ENCODE measurements around the gene ZNF644.

ZNF644 gene

DNA sequence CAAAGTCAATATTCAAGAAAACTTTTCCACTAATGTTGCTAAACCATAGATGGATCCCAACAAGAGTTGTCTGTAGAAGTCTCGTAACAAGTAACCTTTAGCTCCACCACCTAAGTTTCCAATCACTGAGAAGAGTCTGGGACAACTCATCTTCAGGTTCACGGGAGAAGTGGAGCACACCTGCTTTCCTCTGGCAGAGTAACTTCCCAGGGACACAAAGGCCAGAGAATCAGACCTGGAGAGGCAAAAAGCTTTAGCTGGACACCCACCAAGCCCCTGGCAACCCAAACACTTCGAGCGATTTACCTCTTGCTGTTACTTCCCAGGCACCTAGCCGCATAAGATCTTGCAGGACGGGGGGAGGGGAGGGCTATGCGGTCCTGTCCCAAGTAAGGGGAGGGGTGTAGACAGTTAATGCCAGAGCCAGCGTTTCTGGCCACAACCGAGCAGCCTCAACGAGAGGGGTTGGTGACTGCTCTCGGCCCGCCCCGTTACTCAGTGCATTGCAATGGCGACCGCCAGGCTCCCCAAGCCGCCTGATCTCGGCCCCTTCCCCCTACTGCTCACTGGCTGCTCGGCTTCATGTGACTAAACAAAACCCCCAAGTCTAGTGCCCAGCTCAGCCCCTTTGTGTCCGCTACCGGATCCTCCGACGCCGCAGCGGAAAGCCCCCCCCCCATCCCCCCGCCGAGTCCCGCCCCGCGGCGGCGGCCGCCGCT is 709 bp downstream of the ZNF644 start:
- peak; percentile 63 for DNase-seq (ENCODE audit: low read depth, low spot score)

DNA sequence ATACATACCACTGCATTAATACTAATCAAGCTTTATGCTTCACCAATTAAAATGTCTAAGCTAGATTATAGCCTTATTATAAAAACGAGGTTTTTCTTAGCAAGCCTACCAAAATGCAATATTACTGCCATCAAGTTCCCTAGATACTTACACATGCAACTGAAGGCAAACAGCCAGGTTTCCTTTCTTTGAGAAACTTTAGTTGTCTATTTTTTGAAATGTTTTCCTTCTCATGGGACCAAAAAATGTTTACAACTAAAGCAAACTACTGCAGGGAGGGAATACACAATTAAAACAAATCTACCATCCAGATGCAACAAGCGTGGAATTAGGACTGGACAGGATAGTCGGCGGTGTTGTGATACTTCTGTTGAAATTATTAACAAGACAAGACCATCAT is 1.3 kb downstream of the ZNF644 start:
- DNase-seq (ENCODE audit: low read depth, low spot score): no peak

DNA sequence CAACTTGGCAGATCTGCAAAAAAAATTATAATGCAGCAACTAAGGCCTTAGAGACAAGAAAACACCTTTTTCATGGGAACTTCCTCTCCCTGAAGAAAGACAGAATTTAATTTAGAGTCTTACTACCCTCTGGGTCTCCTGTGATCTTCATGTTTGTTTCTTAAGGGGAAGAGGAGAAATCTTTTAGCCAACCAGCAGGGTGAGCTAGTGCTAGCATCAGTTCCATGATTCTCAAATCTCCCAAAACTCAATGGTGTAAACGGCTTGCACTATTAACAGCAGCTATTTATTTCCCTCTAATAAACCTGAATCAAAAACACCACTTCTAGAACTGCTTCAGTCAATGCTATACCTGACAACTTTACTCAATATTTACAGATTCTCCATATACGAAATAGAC is 3.8 kb downstream of the ZNF644 start:
- DNase-seq (ENCODE audit: low read depth, low spot score): no peak

DNA sequence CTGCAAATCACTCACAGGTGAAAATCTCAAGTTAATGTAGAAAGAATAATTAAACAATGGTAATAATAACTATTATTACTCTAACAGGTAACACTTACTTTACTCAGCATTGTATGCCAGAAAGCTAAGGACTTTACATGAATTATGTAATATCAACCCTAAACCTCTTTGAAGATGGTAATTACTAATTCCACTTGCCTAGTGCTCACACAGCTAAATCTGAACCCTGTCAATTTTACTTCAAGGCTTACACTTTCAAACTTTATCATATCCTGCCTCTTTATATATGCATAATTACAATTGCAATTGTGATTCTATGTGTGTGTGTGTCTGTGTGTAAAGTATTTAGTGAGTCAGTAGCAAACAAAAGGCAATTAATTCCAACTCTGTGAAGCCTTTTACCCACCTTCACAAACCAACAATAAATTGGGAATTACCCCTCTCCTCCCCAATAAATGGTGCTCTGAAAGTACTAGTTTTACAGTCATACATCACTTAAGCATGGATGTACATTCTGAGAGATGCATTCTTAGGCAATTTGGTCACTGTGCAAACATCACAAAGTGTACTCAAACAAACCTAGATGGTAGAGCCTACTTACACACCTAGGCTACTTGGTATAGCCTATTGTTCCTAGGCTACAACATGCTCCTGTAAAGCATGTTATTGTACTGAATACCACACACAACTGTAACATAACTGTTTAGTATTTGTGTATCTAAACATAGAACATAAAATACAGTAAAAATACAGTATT is 5.9 kb downstream of the ZNF644 start:
- DNase-seq (ENCODE audit: low read depth, low spot score): no peak

DNA sequence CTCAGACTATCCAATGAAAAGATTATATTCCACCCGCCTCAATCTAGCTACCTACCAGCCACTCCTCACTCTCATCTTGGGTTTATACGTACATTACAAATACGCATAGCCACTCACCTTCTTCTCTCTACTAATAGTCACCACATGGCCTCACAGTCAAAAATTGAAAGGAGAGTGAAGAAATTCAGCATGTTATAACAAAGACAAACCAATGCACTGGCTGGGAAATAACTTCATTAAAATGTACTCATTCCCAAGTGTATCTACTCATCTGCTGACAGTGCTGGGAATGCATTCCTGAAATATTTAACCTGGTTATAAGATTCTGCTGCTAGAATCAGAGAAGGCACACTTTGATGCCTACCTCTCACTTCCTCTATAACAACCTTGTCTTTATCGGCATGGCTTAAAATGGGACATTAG is 6.5 kb downstream of the ZNF644 start:
- DNase-seq (ENCODE audit: low read depth, low spot score): no peak

DNA sequence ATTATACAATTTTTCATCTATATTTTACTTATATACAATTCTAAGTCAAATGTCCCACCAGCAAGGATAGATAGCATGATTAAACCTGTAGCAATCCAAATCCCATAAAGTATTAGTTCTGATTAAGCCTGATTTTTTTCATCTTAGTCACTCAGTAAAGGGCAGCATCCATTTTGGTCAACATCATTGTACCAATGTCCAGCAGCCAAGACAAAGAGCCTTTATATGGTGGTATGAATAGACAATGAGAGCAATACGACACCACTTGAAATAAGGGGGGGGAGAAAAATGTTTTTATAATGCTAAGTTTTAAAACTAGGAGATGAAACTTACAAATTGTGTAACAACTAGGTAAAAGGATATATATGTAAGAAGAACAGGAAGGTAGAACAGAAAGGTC is 7.4 kb downstream of the ZNF644 start:
- no peak for DNase-seq (ENCODE audit: low read depth, low spot score)

DNA sequence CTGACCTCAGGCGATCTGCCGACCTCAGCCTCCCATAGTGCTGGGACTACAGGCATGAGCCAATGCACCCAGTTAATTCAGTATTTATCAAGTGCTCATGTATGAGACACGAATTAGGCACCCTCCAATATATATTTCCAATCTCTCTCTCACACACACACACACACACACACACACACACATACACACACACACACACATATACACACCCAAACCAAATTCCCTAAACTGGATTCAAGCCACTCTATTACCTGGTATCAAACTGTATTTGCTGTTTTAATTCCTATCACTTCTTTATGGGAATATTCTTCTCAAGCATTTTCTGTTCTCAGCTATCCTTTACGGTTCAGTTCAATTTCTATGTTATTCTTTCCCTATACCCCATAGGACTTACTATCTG is 8.5 kb downstream of the ZNF644 start:
- DNase-seq (ENCODE audit: low read depth, low spot score): no peak

DNA sequence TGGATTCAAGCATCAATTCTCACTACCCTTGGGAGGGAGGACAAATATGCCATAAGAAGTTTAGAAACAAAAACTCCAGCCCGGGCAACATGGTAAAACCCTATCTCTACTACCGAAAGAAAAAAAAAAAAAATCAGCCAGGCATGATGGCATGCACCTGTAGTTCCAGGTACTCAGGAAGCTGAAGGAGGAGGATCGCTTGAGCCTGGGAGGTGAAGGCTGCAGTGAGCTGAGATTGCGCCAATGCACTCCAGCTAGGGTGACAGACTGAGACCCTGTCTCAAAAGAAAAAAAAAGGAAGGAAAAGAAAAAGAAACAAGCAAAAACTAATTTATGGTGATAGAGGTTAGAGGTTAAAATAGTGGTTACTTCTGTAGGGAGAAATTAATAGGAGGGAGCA is 9.6 kb downstream of the ZNF644 start:
- DNase-seq (ENCODE audit: low read depth, low spot score): no peak

DNA sequence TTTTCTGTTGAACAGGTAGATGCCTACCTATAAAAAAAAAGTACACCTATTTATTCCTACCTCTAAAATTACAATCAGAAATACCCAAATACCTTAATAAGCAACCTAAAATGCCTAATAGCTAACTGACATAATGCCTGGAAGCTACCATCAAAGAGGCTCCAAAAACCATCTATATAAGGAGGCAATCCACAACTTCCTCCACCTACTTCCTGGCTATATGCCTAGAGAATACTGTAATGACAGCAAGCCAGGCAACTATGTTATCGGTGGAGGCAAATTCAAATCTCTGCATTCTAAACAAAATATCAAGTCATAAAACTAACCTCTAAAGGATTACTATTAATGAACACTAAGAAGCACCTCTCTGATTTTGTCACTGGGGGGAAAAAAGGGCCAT is 10.1 kb downstream of the ZNF644 start:
- DNase-seq (ENCODE audit: low read depth, low spot score): no peak

DNA sequence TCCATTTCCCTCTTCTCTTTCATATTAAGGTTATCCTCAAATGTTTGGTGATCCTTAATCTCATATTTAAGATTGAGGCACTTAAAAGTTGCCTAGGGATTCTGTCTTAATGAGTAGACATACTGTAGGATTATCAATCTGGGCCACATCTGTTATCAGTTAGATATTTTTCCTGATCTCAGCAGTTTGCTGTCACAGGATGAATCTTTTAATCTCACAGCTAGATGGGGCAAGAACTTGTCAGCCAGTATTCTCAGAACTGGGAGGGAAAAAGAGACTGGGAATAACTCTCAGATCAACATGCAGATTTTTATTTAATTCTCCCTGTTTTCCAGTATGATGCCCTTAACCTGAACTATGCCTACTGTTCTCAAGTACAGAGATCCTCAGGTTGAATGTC is 14.0 kb downstream of the ZNF644 start:
- DNase-seq (ENCODE audit: low read depth, low spot score): no peak

DNA sequence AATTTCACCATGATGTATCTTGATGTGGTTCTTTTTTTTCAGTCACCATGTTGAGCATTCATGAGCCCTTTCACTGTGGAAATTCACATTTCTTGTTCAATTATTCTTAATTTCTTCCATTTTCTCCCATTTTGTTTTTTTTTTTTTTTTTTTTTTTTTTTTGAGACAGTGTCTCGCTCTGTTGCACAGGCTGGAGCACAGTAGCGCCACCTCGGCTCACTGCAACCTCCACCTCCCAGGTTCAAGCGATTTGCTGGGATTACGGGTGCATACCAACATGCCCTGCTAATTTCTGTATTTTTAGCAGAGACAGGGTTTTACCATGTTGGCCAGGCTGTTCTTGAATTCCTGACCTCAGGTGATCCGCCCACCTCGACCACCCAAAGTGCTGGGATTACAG is 14.7 kb downstream of the ZNF644 start:
- DNase-seq (ENCODE audit: low read depth, low spot score): no peak

DNA sequence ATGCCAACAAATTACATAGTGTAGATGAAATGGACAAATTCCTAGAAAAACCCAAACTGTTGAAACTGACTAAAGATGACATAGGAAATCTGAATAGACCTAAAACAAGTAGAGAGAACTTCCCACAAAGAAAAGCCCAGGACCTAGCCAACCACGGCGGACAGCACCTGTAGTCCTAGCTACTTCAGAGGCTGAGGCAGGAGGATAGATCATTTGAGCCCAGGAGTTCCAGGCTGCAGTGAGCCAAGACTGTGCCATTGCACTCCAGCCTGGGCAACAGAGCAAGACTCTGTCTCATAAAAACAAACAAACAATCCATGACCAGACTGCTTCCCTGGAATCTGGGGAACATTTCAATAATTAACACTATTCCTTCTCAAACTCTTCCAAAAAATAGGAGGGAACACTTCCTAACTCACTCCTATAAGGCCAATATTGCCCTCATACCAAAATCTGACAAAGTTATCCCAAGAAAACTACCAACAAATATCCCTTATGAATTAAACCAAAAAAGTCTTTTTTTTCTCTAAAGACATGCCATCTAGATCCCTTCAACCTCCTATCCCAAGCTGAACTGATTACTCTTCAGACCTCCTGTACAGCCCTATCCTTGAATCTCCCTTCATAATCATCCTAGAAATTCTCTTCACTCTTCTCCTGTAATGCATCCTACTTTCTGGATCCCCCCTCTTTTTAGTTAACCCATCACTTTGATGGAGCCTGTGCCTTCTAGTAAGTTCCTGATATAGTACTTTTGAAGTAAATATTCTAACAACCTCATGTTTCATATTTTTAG is 15.5 kb downstream of the ZNF644 start:
- DNase-seq (ENCODE audit: low read depth, low spot score): no peak

DNA sequence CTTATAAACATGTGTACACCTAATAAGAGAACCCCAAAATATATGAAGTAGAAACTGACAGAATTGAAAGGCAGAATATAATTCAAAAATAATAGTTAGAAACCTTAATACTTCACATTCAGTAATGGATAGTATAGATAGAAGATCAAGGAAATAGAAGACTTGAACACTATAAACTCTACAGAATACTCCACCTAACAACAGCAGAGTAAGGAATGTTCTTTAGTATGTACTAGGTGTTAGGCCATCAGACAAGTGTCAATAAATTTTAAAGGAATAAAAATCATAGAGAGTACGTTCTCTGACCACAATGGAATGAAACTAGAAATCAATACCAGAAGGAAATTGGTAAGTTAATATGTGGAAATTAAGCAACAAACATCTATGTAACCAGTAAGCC is 16.6 kb downstream of the ZNF644 start:
- DNase-seq (ENCODE audit: low read depth, low spot score): no peak

DNA sequence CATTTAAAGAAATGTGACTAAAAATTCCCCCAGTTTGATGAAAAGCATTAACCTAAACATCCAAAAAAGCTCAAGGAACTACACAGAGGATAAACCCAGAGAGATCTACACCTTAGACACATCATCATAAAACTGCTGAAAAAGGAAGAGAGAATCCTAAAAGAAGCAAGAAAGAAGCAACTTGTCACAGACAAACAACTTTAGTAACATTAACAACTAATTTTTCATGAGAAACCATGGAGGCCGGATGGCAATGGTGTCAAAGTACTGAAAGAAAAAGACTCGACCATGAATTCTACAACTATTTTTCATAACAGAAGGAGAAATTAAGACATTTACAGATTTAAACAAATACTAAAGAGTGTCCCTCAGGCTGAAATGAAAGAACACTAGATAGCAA is 17.7 kb downstream of the ZNF644 start:
- no peak for DNase-seq (ENCODE audit: low read depth, low spot score)

DNA sequence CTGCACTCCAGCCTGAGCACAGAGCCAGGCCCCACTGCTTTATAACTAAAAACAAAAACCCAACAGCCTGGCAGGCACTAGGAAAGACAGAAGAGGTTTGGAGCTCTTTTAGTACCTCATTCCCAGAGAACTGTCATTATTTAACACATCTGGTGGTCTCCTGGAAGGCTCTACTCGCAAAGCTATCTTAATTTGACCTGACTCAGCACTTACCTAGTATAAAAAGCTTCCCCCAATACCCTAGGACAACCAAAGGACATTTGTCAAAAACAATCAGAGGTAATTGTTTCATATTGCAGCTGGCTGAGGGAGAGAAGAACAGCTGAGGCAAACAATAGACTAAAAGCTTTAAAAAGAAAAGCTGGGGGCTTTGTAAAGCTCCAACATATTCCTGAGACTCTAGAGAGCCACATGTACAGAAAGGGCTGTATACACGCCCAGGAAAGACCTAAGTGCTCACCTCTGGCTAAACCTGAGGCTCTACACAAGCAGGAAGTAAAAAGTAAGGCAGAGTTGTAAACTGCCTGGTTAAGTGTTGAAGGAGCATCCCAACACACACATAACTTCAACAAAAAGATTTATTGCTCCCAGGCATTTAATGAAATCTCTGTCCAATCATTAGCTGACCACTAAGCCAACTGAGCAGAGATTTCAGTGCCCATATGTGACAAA is 25.0 kb downstream of the ZNF644 start:
- no peak for DNase-seq (ENCODE audit: low read depth, low spot score)

DNA sequence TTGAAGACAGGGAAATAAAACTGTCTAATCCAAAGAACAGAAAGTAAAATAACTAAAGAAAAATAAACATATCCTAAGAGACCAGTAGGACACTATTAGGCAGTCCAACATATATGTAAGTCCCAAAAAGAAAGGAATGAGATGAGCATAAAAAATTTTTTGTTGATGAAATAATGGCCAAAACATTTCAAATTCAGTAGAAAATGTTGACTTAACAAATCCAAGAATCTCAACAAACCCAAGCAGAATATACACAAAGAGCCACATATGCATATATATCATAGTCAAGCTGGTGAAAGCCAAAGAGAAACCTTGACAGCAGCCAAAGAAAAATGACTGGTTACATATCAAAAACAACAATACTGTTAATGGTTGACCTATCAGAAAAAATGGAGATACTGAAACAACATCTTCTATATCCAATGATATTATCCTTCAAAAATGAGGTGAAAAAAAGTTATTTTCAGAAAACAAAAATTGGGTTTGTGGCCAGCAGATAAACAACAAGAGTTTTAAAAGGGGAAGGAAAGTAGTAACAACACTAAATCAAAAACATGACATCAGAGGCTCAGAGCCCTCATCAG is 26.4 kb downstream of the ZNF644 start:
- DNase-seq (ENCODE audit: low read depth, low spot score): no peak

DNA sequence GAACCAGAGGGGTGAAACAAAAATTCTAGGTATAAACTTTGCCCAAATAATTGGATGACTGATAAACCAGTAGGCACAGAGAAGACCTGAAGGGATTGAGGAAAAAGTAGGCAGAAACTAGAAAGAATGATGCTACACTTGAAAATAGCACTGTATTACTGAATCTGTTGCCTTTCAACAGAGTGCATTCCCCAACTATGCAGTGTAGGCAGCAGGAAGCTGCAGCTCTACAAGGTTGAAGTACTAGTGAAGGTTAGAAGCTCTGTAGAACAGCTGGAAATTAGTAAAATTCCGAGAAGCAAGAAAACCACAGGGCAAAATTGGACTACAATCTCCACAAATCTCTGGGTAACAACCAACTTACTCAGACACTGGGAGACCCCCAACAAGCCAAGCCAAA is 27.4 kb downstream of the ZNF644 start:
- DNase-seq (ENCODE audit: low read depth, low spot score): no peak

DNA sequence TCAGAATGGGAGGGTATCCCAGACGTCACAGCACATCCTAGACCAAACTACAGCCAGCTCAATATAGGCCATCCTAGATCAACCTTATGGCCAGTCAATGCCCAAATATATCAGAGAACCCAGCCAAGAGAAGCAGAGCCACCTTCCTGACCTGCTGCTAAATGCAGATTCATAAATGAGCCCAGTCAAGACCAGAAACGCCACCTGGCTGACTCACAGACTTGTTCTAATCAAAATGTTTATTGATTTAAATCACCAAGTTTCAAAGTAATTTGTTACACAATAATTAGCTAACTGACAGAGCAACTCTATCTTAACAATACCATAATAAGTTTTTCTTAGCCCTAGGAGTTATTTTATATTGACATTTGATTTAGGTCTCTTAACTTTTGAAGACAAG is 28.6 kb downstream of the ZNF644 start:
- no peak for DNase-seq (ENCODE audit: low read depth, low spot score)

DNA sequence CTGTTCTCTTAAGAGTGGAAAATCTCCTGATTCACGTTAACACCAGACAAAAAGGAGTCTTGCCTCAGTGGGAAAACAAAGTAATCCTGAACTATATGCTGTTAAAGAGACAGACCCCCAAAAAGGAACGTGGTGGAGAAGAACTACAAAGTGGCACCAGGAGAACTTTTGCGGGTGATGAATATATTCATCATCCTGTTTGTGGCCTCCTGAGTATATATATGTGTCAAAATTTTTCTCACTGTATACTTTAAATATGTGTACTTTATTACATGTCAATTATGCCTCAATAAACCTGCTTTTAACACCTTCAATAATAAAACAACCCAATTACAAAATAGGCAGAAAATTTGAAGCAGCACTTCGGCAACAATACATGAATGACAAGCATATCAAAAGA is 31.1 kb downstream of the ZNF644 start:
- no peak for DNase-seq (ENCODE audit: low read depth, low spot score)

DNA sequence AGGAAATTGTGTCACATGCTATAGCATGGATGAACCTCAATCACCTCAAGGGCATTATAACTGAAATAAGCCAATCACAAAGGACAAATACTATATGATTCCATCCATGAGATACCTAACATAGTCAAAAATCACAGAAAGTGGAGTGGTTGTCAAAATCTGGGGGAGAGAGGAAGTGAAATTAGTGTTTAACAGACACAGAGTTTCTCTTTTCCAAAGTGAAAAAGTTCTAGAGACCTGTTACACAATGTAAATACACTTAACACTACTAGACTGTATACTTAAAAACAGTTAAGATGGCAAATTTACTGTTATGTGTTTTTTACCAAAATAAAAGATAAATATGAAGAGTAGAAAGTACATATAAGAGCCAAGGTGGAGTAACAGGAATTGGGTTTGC is 31.8 kb downstream of the ZNF644 start:
- DNase-seq (ENCODE audit: low read depth, low spot score): no peak

DNA sequence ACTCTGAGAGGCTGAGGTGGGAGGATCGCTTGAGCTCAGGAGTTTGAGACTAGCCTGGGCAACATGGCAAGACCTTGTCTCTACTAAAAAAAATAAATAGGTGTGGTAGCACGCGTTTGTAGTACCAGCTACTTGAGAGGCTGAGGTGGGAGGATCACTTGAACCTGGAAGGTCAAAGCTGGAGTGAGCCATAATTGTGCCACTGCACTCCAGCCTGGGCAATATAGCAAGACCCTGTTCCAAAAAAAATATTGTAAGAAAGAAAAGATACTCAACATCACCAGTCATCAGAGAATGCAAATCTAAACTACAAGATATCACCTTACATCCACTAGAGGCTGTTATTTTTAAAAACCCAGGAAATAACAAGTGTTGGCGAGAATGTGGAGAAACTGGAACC is 32.5 kb downstream of the ZNF644 start:
- DNase-seq (ENCODE audit: low read depth, low spot score): no peak

DNA sequence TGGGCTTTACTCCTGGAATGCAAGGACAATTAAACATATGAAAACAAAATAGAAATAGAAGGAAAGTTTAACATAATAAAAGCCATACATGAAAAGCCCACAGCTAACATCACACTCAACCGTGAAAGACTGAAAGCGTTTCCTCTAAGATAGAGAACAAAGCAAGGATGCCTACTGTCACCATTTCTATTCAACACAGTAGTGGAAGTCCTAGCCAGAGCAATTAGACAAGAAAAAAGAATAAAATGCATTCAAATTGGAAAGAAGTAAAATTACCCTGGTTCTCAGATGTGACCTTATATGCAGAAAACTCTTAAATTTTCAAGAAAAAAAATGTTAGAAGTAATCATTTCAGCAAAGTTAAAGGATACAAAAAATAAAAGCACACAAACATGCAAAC is 34.0 kb downstream of the ZNF644 start:
- DNase-seq (ENCODE audit: low read depth, low spot score): no peak

Measured in brain pericyte (primary cell).